A549 (cell line): ENCODE measurements around the gene ATP6V1G2. TPM values are rescaled to one million over a fixed set of nuclear protein-coding genes. Genes with fewer than 3 reads are reported as not detected.

Source experiments
- ATAC-seq, 2 experiments: fragments of 200-7000 bp in 1 of 2; fragments of >200 bp in 1 of 2; cut with Nextera tagmentation in 1 of 2; cut with Tn5 transposase in 1 of 2; 3 replicates each; pipeline versions ENCODE4 v1.8.0 to v1.9.1; 2018 to 2020; ENCODE audit warnings: mild to moderate bottlenecking in 1 of 2, moderate library complexity in 1 of 2
- CTCF ChIA-PET: fragments of 300-600 bp; sonication (Branson Sonifier 250); formaldehyde crosslinking; extraction: SDS; loops from one replicate; lab custom pipeline; 2021; ENCODE audit warnings: antibody characterized with exemption, inconsistent platforms; lab: Yijun Ruan, JAX
- POLR2A ChIA-PET: fragments of 350-600 bp; formaldehyde crosslinking; extraction: SDS; loops from one replicate; lab custom pipeline; 2021; ENCODE audit warnings: antibody characterized with exemption, inconsistent platforms; lab: Yijun Ruan, JAX
- DNase-seq, 2 experiments: peaks; one replicate each; pipeline versions ENCODE4 v3.0.0 to v3.0.0-alpha.2; 2011 to 2016; ENCODE audit warnings: low read depth in 1 of 2, low spot score in 1 of 2
- FAIRE-seq: peaks from 2 replicates; lab custom pipeline; 2011; peaks lifted over from hg19 to GRCh38; lab: Jason Lieb, UNC
- H3K27ac ChIP-seq, 2 experiments: fragments of >200 bp; sonication (Bioruptor Twin); formaldehyde crosslinking; 3 replicates each; pipeline ENCODE4 v1.5.1; 2016 to 2017
- H3K4me1 ChIP-seq: fragments of >200 bp; sonication (Bioruptor Twin); formaldehyde crosslinking; 3 replicates; pipeline ENCODE4 v1.6.1; 2016
- H3K4me2 ChIP-seq: fragments of >200 bp; sonication (Bioruptor Twin); formaldehyde crosslinking; 3 replicates; pipeline ENCODE4 v1.6.1; 2016
- H3K4me3 ChIP-seq: fragments of >200 bp; sonication (Bioruptor Twin); formaldehyde crosslinking; 3 replicates; pipeline ENCODE4 v1.5.1; 2016
- H3K9me3 ChIP-seq: fragments of >200 bp; sonication (Bioruptor Twin); formaldehyde crosslinking; 3 replicates; pipeline ENCODE4 v1.6.1; 2016
- BHLHE40 ChIP-seq: IDR thresholded peaks from 2 replicates; pipeline ENCODE4 v1.6.1; 2012; ENCODE audit warnings: low read depth, low read length, inconsistent platforms
- CHD2 ChIP-seq: fragments of 150-350 bp; IDR thresholded peaks from 2 replicates; pipeline ENCODE4 v1.6.1; 2014; ENCODE audit warnings: low read length; ENCODE audit not compliant: partially characterized antibody
- CHD4 ChIP-seq: fragments of 200-600 bp; sonication (generic); IDR thresholded peaks from 2 replicates; pipeline ENCODE4 v1.6.1; 2016; ENCODE audit warnings: antibody characterized with exemption, mild to moderate bottlenecking, borderline replicate concordance
- CTCF ChIP-seq: fragments of >200 bp; sonication (Bioruptor Twin); formaldehyde crosslinking; IDR thresholded peaks from 3 replicates; pipeline ENCODE4 v1.5.1; 2016
- E2F6 ChIP-seq: IDR thresholded peaks from 2 replicates; pipeline ENCODE4 v1.6.1; 2012; ENCODE audit warnings: low read depth, borderline replicate concordance
- EHMT2 ChIP-seq: fragments of 200-600 bp; sonication (generic); IDR thresholded peaks from 2 replicates; pipeline ENCODE4 v1.6.1; 2016; ENCODE audit warnings: antibody characterized with exemption, low read depth, mild to moderate bottlenecking, moderate library complexity
- EP300 ChIP-seq, 2 experiments: fragments of >200 bp; sonication (Bioruptor Twin); formaldehyde crosslinking; IDR thresholded peaks; 2 replicates in 1 of 2; 3 replicates in 1 of 2; pipeline ENCODE4 v1.6.1; 2016 to 2017
- ESRRA ChIP-seq: fragments of 150-350 bp; IDR thresholded peaks from 2 replicates; pipeline ENCODE4 v1.6.1; 2014; ENCODE audit warnings: mild to moderate bottlenecking, low read length, borderline replicate concordance
- FOSB ChIP-seq: fragments of 250-450 bp; sonication (Bioruptor Pico); IDR thresholded peaks from 2 replicates; pipeline ENCODE4 v1.5.0; 2020; ENCODE audit warnings: mild to moderate bottlenecking, moderate library complexity
- FOXS1 ChIP-seq: fragments of 250-450 bp; sonication (Bioruptor Pico); IDR thresholded peaks from 2 replicates; pipeline ENCODE4 v1.5.0; 2020; ENCODE audit warnings: mild to moderate bottlenecking, moderate library complexity
- GATA3 ChIP-seq: IDR thresholded peaks from 2 replicates; pipeline ENCODE4 v1.6.1; 2012; ENCODE audit warnings: borderline replicate concordance
- HES2 ChIP-seq: fragments of >200 bp; sonication (Bioruptor Twin); formaldehyde crosslinking; IDR thresholded peaks from 2 replicates; pipeline ENCODE4 v1.6.1; 2016
- HEYL ChIP-seq: fragments of 250-450 bp; sonication (Bioruptor Pico); IDR thresholded peaks from 2 replicates; pipeline ENCODE4 v1.8.0; 2021; ENCODE audit warnings: mild to moderate bottlenecking, moderate library complexity
- HMGXB4 ChIP-seq: fragments of 250-450 bp; sonication (Bioruptor Pico); IDR thresholded peaks from 2 replicates; pipeline ENCODE4 v1.5.0; 2021; ENCODE audit warnings: mild to moderate bottlenecking, moderate library complexity, borderline replicate concordance
- HOXA7 ChIP-seq: fragments of 250-450 bp; sonication (Bioruptor Pico); IDR thresholded peaks from 2 replicates; pipeline ENCODE4 v1.5.0; 2020; ENCODE audit warnings: mild to moderate bottlenecking, moderate library complexity
- HOXB13 ChIP-seq: fragments of 250-450 bp; sonication (Bioruptor Pico); IDR thresholded peaks from 2 replicates; pipeline ENCODE4 v1.5.0; 2020; ENCODE audit warnings: low read depth, mild to moderate bottlenecking, moderate library complexity
- JUN ChIP-seq, 2 experiments: fragments of >200 bp; sonication (Bioruptor Twin); formaldehyde crosslinking; IDR thresholded peaks; 2 replicates in 1 of 2; 3 replicates in 1 of 2; pipeline ENCODE4 v1.6.1; 2016 to 2017
- MAFK ChIP-seq: fragments of 450-650 bp; IDR thresholded peaks from 2 replicates; pipeline ENCODE4 v1.6.1; 2014; ENCODE audit not compliant: partially characterized antibody
- NFE2L2 ChIP-seq: fragments of 150-350 bp; conservative IDR thresholded peaks from 2 replicates; pipeline ENCODE4 v1.6.1; 2014; ENCODE audit warnings: low read length
- NR3C1 ChIP-seq: fragments of >200 bp; sonication (Bioruptor Twin); formaldehyde crosslinking; IDR thresholded peaks from 3 replicates; pipeline ENCODE4 v1.6.1; 2017
- POLR2A ChIP-seq: IDR thresholded peaks from 2 replicates; pipeline ENCODE4 v1.6.1; 2012; ENCODE audit warnings: mild to moderate bottlenecking, low read length
- RARB ChIP-seq: fragments of 250-450 bp; sonication (Bioruptor Pico); IDR thresholded peaks from 2 replicates; pipeline ENCODE4 v1.8.0; 2021; ENCODE audit warnings: mild to moderate bottlenecking, moderate library complexity
- RFX5 ChIP-seq: fragments of 450-650 bp; IDR thresholded peaks from 2 replicates; pipeline ENCODE4 v1.7.1; 2014; ENCODE audit warnings: antibody characterized with exemption, mild to moderate bottlenecking, moderate library complexity
- RNF2 ChIP-seq: fragments of 200-600 bp; sonication (generic); IDR thresholded peaks from 2 replicates; pipeline ENCODE4 v1.6.1; 2016; ENCODE audit warnings: low read depth, mild to moderate bottlenecking, antibody characterized with exemption, moderate library complexity, borderline replicate concordance
- SREBF2 ChIP-seq: fragments of 450-650 bp; IDR thresholded peaks from 2 replicates; pipeline ENCODE4 v1.6.1; 2014; ENCODE audit warnings: mild to moderate bottlenecking, moderate library complexity
- TFCP2L1 ChIP-seq: fragments of 250-450 bp; sonication (Bioruptor Pico); IDR thresholded peaks from 2 replicates; pipeline ENCODE4 v1.5.0; 2021; ENCODE audit warnings: mild to moderate bottlenecking
- TP53 ChIP-seq: fragments of 250-450 bp; sonication (Bioruptor Pico); IDR thresholded peaks from 2 replicates; pipeline ENCODE4 v1.5.0; 2021; ENCODE audit warnings: mild to moderate bottlenecking, moderate library complexity
- ZC3H11A ChIP-seq: fragments of 450-650 bp; IDR thresholded peaks from 2 replicates; pipeline ENCODE4 v1.6.1; 2014; ENCODE audit warnings: antibody characterized with exemption, mild to moderate bottlenecking
- ZFP36 ChIP-seq: fragments of 450-650 bp; IDR thresholded peaks from 2 replicates; pipeline ENCODE4 v1.6.1; 2014; ENCODE audit warnings: borderline replicate concordance; ENCODE audit not compliant: partially characterized antibody
- WGBS: methylation state at CpG from one replicate; pipeline ENCODE4 v1.1.6; 2017; ENCODE audit errors: missing lambda C conversion rate; 5-methylcytosine and 5-hydroxymethylcytosine counted together
- polyA plus RNA-seq, 4 experiments: library from polyadenylated mRNA; depleted of rRNA in 3 of 4; stranded (reverse); fragments of >200 nt; fragmentation: RNase III in 1 of 4; extraction: RNeasy Plus Mini Kit Qiagen cat#74134 plus additional on column Dnase treatment in 1 of 4; gene quantifications; 2 replicates in 3 of 4; 3 replicates in 1 of 4; pipeline ENCODE4 v1.2.3, GENCODE V29; 2011 to 2017

The ATP6V1G2 gene
- polyA plus RNA-seq, 2 of the 4 experiments (the other 2 are of a cell fraction): 0.57 to 1.5 TPM

DNA sequence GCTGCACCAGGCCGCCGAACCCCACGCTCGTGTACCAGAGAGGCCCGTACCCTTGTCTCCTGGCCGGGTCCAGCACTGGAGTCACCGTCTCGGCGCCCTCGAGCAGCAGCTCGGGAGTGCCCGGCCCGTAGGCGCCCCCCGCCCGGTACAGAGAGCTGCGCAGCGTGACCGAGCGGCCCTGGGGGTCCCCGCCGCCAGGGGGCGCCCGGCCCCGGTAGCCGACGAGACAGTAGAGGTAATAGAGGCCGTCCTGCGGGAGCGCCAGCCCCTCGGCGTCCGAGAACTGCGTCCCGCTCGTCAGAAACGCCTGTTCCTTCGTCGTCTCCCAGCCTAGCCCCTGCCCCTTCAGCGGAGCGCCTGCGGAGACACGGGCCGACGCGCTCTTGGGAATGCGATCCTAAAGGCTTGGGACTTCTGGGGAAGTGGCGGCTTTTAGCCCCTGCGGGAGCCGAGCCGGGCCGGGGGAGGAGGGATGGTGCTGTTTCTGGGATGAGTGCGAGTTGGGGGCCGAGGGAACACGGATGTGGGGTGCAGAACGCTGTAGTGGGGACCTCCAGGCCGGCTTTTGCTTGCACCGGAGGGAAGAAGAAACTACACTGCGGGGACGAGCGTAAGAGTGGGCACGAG lies 34.5 kb upstream of the ATP6V1G2 start (continued):
- TF ChIP-seq SREBF2 (no peak), HEYL (no peak), CHD4 (no peak), HOXB13 (CRISPR knock-in tag) (no peak), E2F6 (0 out of 2 replicates have a peak, but pooled peaks have one; percentile 28), BHLHE40 (no peak), HOXA7 (CRISPR knock-in tag) (no peak), RFX5 (no peak), RNF2 (no peak), CHD2 (no peak), ZC3H11A (no peak), EHMT2 (no peak), JUN (IDR thresholded peaks at IDR 0.05) (peak in 1 of 2 experiments; percentile 27; a peak in 1 of 5 replicates), NFE2L2 (no peak), HES2 (no peak), CTCF (peak; percentile 84), EP300 (IDR thresholded peaks at IDR 0.05) (no peak), ZFP36 (no peak), RARB (CRISPR knock-in tag) (no peak), NR3C1 (no peak), TFCP2L1 (CRISPR knock-in tag) (no peak), HMGXB4 (no peak), TP53 (CRISPR knock-in tag) (no peak), ESRRA (no peak)

DNA sequence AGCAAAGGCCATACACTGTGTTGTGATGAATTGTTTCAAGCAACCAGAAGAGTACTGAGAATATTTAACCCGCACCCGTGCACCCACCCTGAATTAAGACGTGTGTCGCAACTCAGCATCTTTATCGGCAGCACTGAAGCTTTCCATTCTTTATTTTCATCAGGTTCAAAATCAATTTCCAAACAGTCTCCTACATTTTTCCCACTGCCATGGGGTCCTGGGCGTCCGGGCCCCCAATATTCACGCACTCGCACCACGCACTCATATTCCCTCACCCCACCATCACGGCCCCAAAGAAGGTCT lies 34.0 kb upstream of the ATP6V1G2 start:
- DNase-seq: no peak
- H3K4me2 ChIP-seq: peak overlapping the region; percentile 86
- CTCF ChIA-PET: interaction anchor here (0.6 to 18.3 kb wide), 15 partner anchors 11 to 200 kb away, joined by 3 to 338 read pairs (median 6); partner anchors contain the start of genes ATP6V1G2, LTA, NCR3 and NFKBIL1
- H3K9me3 ChIP-seq: no peaks in the 10 kb centered on the region
- FAIRE-seq: no peak
- 70% methylated on average over 11 of the region's 11 CpGs for WGBS
- peak overlapping the region; percentile 63; the same call in 1 of the 3 replicates for H3K4me3 ChIP-seq
- H3K4me1 ChIP-seq: peaks cover 6% of the 10 kb centered on the region; the same call in 1 of the 3 replicates
- ATAC-seq: no peak
- POLR2A ChIA-PET: interaction anchor here (1.0 to 1.2 kb wide), 2 partner anchors 38 to 235 kb away, joined by 3 read pairs; partner anchors contain the start of genes DDX39B, HSPA1A and HSPA1L
- TF ChIP-seq EHMT2: no peak
- no peak for TF ChIP-seq NFE2L2
- no peak for TF ChIP-seq EP300 (IDR thresholded peaks at IDR 0.05)
- TF ChIP-seq GATA3: no peak
- TF ChIP-seq POLR2A: no peak
- TF ChIP-seq ESRRA: no peak
- TF ChIP-seq FOXS1 (CRISPR knock-in tag): no peak
- TF ChIP-seq MAFK: no peak
- no peak for TF ChIP-seq FOSB (CRISPR knock-in tag)
- H3K27ac ChIP-seq: peak overlapping the region; percentile 73 to 94; a peak in 4 of 6 replicates
